ENCODE results near the gene KSR1.

KSR1 gene

GRCh38 chr17:27495460-27495859 lies 39.2 kb downstream of the KSR1 start:
- TF ChIP-seq, protein P1, sequence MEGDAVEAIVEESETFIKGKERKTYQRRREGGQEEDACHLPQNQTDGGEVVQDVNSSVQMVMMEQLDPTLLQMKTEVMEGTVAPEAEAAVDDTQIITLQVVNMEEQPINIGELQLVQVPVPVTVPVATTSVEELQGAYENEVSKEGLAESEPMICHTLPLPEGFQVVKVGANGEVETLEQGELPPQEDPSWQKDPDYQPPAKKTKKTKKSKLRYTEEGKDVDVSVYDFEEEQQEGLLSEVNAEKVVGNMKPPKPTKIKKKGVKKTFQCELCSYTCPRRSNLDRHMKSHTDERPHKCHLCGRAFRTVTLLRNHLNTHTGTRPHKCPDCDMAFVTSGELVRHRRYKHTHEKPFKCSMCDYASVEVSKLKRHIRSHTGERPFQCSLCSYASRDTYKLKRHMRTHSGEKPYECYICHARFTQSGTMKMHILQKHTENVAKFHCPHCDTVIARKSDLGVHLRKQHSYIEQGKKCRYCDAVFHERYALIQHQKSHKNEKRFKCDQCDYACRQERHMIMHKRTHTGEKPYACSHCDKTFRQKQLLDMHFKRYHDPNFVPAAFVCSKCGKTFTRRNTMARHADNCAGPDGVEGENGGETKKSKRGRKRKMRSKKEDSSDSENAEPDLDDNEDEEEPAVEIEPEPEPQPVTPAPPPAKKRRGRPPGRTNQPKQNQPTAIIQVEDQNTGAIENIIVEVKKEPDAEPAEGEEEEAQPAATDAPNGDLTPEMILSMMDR (conservative IDR thresholded peaks at IDR 0.05; ENCODE audit: low read depth, low read length) = no peak
- no peak overlapping the region for H3K4me3 ChIP-seq (ENCODE audit: low read depth, low read length)
- DNase-seq (ENCODE audit: low read depth) = no peak

DNA sequence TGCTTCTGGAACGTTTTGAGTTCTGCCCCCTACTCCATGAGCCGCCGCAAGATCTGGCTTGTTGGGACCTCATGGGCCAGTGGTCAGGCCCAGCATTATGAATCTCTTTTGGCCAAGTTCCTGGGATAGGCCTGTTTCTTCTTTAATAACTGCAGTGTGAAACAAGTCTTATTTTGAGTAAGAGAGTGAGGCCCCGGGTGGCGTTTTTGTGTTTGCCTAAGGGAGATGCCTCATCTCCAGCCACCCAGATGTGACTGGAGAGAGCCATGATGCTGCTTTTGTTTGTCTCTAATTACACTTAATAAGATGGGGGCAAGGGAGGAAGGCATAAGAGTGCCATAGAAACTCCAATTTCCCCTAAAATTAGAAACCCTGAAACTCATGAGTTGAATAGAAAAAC lies 39.8 kb downstream of the KSR1 start:
- no peak for DNase-seq (ENCODE audit: low read depth)
- no peak overlapping the region for H3K4me3 ChIP-seq (ENCODE audit: low read depth, low read length)
- TF ChIP-seq, protein P1 (conservative IDR thresholded peaks at IDR 0.05; ENCODE audit: low read depth, low read length) = no peak

DNA sequence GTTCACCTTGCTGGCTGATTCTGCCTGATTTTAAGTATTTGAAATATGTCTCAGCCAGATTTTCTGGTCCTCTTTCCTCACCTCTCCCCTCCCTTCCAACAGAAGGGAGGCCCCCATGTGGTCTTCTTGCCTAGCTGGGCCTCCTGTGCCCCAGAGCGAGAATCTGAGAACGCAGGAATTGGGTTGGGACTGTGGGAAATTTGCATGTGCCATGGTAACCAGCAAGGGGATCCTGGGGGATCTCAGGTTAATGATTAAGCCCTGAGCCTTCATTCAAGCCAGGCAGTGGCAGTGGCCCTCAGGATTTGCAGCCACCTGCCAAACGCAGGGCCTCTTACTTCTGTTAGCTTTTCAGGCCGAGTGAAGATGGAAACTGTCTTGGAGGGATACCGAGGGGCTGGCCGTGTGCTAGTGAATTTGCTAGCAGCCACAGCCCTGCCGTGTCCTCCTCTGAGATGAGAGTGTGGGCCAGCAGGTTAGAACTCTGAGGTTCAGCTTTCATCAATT lies 40.2 kb downstream of the KSR1 start:
- TF ChIP-seq, protein P1 (conservative IDR thresholded peaks at IDR 0.05; ENCODE audit: low read depth, low read length) = no peak
- H3K4me3 ChIP-seq (ENCODE audit: low read depth, low read length) = no peak overlapping the region
- no peak for DNase-seq (ENCODE audit: low read depth)

GRCh38 chr17:27496971-27497370 lies 40.7 kb downstream of the KSR1 start:
- H3K4me3 ChIP-seq (ENCODE audit: low read depth, low read length) = no peak overlapping the region
- TF ChIP-seq, protein P1 (conservative IDR thresholded peaks at IDR 0.05; ENCODE audit: low read depth, low read length) = no peak
- DNase-seq (ENCODE audit: low read depth) = no peak

DNA sequence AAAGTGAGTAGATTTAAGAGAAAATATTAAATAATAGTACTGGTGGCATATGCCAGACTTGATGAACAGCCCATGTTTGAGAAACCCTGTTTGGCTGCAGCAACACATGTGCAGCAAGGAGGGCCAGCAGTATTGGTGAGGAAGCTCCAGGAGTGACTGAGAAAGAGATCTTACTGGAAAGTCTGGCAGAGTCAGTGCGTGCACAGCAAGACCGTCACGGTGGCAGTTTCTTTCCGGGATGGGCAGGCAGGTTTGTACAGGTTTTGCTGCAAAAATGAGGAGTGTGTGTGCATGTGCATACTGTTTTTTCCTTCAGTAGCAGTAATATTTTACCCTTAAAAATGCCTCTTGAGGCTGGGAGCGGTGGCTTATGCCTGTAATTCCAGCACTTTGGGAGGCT lies 41.4 kb downstream of the KSR1 start:
- TF ChIP-seq, protein P1 (conservative IDR thresholded peaks at IDR 0.05; ENCODE audit: low read depth, low read length) = no peak
- no peak for DNase-seq (ENCODE audit: low read depth)
- no peak overlapping the region for H3K4me3 ChIP-seq (ENCODE audit: low read depth, low read length)

GRCh38 chr17:27498615-27499309 lies 42.5 kb downstream of the KSR1 start:
- TF ChIP-seq, protein P1 (conservative IDR thresholded peaks at IDR 0.05; ENCODE audit: low read depth, low read length) = no peak
- no peak overlapping the region for H3K4me3 ChIP-seq (ENCODE audit: low read depth, low read length)
- no peak for DNase-seq (ENCODE audit: low read depth)
